ENCODE data around the gene GCN1. TPM values are rescaled to one million over a fixed set of nuclear protein-coding genes. Genes with fewer than 3 reads are reported as not detected.
"Not testable (repeated sequence)": the region's sequence is repeated elsewhere in the genome, so short reads cannot be mapped to it uniquely, and the experiment has no call there.

GCN1 gene
- total and polyA plus RNA-seq, 8 donors: 51.8 to 89.4 (median 57.9) TPM

- intact Hi-C loops (cut with DNase I): no loop called here
- ATAC-seq: no peak
- Histone ChIP-seq H3K4me3 (peak overlapping the region in 1 of 2 donors; percentile 3), H3K36me3 (peaks cover 0 to 15% of the 10 kb centered on the region in 2 donors), H3K27ac (peak overlapping the region; percentile 72 to 91), H3K9me3 (no peaks in the 10 kb centered on the region), H3K4me1 (peaks cover 42 to 100% of the 10 kb centered on the region in 2 donors), H3K27me3 (no peaks in the 10 kb centered on the region)
- TF ChIP-seq, protein P1, sequence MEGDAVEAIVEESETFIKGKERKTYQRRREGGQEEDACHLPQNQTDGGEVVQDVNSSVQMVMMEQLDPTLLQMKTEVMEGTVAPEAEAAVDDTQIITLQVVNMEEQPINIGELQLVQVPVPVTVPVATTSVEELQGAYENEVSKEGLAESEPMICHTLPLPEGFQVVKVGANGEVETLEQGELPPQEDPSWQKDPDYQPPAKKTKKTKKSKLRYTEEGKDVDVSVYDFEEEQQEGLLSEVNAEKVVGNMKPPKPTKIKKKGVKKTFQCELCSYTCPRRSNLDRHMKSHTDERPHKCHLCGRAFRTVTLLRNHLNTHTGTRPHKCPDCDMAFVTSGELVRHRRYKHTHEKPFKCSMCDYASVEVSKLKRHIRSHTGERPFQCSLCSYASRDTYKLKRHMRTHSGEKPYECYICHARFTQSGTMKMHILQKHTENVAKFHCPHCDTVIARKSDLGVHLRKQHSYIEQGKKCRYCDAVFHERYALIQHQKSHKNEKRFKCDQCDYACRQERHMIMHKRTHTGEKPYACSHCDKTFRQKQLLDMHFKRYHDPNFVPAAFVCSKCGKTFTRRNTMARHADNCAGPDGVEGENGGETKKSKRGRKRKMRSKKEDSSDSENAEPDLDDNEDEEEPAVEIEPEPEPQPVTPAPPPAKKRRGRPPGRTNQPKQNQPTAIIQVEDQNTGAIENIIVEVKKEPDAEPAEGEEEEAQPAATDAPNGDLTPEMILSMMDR (IDR thresholded peaks at IDR 0.05): no peak
- DNase-seq: no peak
These were observed 43.7 kb upstream of the GCN1 start for GRCh38 chr12:120238217-120238616.

- H3K4me3 ChIP-seq: peak overlapping the region in 1 of 2 donors; percentile 3
- peak in 3 of 4 donors; percentile 41 to 87 (median 77) for DNase-seq
- H3K4me1 ChIP-seq: peaks cover 44 to 100% of the 10 kb centered on the region in 2 donors
- H3K36me3 ChIP-seq: peaks cover 0 to 15% of the 10 kb centered on the region in 2 donors
- H3K27me3 ChIP-seq: no peaks in the 10 kb centered on the region
- no peaks in the 10 kb centered on the region for H3K9me3 ChIP-seq
- peak; percentile 23 for ATAC-seq
- TF ChIP-seq, protein P1 (IDR thresholded peaks at IDR 0.05): no peak
- intact Hi-C loops (cut with DNase I): no loop called here
- H3K27ac ChIP-seq: peak overlapping the region; percentile 72 to 91
These were observed 43.1 kb upstream of the GCN1 start for GRCh38 chr12:120237360-120238171.

- H3K27me3 ChIP-seq; intact Hi-C loops (cut with DNase I): not testable (repeated sequence)
- H3K4me1 ChIP-seq: peaks cover 48 to 100% of the 10 kb centered on the region in 2 donors
These were observed 42.3 kb upstream of the GCN1 start for GRCh38 chr12:120236809-120237208.

DNA sequence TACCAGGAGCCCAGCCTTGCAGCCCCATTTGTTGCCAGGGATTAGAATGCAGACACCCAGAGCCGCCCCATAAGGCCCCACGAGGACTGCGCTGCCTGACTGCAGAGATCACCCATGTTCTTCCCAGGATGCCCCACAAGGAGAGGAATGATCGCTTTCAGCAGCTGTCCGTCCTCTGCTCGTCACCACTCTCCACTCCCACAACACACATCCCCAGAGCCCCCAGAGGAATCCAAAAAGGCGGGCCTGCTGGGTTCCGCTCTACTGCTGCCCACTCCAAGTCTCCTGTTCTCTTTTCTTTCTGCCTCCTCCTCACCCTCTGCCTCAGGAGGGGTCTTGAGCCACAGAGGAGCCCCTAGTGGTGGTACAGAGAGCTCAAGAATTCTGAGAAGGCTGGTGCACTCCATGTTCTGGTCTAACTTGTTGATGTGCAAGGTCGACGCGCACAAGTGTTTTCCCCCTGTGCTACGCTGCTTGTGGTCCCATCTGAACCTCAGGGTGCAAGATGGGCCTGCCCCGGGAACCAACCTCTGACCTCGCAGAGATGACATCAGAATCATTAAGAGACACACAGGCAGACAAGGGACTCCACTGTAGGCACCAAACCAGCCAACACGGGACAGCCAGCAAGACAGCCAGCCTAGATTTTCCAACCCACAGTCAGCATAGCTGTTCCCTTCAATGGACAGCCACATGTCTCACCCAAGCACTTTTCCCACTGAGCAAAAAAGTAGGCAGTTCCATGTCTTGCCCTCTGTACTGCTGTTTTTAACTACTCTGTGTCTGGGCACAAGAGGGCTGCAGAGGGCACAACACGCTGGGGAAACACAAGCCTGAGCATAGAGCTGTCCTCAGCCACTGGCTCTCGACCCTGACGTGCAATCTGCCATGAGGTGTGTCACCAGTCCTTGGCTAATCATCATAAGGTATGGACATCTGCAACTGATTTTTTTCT lies 41.1 kb upstream of the GCN1 start:
- peak in 1 of 4 donors; percentile 55 for DNase-seq
- H3K4me1 ChIP-seq: peaks cover 60 to 100% of the 10 kb centered on the region in 2 donors
- TF ChIP-seq, protein P1 (IDR thresholded peaks at IDR 0.05): no peak
- no peaks in the 10 kb centered on the region for H3K9me3 ChIP-seq
- ATAC-seq: no peak
- H3K4me3 ChIP-seq: no peak overlapping the region
- H3K27me3 ChIP-seq: no peaks in the 10 kb centered on the region
- H3K36me3 ChIP-seq: peaks cover 0 to 4% of the 10 kb centered on the region in 2 donors
- peak overlapping the region; percentile 83 to 91 for H3K27ac ChIP-seq
- intact Hi-C loops (cut with DNase I): no loop called here

More at GRCh38 chr12:120236809-120237208, 42.3 kb upstream of the GCN1 start:
- not testable (repeated sequence) for DNase-seq, ATAC-seq, H3K4me3 ChIP-seq, H3K9me3 ChIP-seq
- H3K36me3 ChIP-seq: peaks cover 0 to 12% of the 10 kb centered on the region in 2 donors
- H3K27ac ChIP-seq: peak overlapping the region in 1 of 2 donors; percentile 91

- peaks cover 68 to 100% of the 10 kb centered on the region in 2 donors for H3K4me1 ChIP-seq
- ATAC-seq (peak; percentile 64), DNase-seq (peak in 3 of 4 donors; percentile 78 to 89 (median 83))
- no peak overlapping the region for H3K4me3 ChIP-seq
- no peaks in the 10 kb centered on the region for H3K27me3 ChIP-seq
- TF ChIP-seq, protein P1 (IDR thresholded peaks at IDR 0.05): peak in 1 of 2 donors; percentile 30
- H3K27ac ChIP-seq: peak overlapping the region; percentile 83 to 91
- no peaks in the 10 kb centered on the region for H3K36me3 ChIP-seq
- no peaks in the 10 kb centered on the region for H3K9me3 ChIP-seq
- intact Hi-C loops (cut with DNase I): no loop called here
These were observed 40.3 kb upstream of the GCN1 start for GRCh38 chr12:120234643-120235368.
